GM18517 (cell line): Measurements from ENCODE around the gene SLC13A1.
A peak's percentile ranks its signal among the peaks of the same experiment; 100 is the strongest.

ENCODE experiments used
- ATAC-seq: cut with Tn5 transposase; IDR thresholded peaks from one replicate; pipeline ENCODE4 v1.9.1; 2021; ENCODE audit warnings: mild to moderate bottlenecking, moderate library complexity; ENCODE audit not compliant: unreplicated experiment

Gene SLC13A1

DNA sequence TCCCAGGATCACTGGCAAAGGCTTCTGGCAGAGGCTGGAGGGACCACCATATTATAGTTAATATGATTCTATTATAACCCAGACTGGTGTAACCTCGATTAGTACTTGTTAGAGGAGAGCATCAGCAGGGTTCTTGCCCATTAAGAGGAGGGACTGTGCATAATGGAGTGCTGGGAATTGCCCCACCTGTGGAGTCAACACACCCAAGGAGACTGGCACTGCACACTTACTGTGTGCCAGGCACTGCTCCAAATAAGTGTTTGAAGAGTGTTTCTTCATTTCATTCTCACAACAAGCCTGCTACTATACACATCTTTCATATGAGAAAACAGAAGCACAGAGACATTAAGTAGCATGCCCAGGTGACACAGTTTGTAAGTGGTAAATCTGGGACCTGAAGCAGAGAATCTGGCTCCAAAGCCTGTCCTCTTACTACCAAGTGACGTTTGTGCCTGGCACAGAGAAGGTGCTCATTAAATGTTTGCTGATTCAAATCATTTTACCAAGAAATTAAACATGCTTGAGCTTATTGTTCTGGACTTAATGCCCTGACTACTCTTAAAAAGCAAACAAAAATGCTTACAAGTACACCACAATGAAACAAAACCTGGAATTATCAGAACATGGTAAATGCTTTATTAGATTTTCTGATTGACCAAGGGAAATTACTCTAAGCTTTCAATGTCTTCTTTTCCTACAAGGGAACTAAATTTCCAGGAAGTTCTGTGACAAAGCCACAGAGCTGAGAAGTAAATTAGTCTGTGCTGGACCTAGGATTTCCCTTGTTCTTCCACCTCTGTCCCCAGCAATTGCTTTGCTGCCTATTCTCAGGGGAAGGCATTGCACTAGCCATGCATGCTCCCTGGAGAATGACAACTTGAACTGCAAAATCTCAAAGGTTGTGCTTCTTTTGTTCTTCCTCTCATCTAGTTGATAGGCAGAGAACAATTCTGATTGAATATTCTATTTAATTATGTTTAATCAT is 809 bp downstream of the SLC13A1 start:
- ATAC-seq: no peak

DNA sequence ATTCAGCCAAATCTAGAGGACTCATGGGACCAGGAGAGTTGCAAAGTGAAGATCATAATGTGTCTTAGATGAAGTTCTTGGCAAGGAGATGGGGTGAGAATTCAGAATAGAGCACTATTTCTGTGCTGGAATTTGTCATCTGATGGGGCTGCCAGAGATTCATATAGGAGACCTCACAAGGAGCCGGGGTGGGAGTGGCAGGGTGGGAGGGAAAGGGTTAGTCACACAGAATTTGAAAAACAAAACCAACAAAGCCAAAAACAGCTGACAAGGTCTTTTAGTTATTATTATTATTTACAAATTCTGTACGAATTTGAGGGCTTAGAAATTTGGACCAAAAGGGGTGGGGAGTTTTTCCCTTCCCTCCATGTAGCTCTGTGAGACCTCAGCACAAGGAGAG is 1.7 kb downstream of the SLC13A1 start:
- no peak for ATAC-seq

DNA sequence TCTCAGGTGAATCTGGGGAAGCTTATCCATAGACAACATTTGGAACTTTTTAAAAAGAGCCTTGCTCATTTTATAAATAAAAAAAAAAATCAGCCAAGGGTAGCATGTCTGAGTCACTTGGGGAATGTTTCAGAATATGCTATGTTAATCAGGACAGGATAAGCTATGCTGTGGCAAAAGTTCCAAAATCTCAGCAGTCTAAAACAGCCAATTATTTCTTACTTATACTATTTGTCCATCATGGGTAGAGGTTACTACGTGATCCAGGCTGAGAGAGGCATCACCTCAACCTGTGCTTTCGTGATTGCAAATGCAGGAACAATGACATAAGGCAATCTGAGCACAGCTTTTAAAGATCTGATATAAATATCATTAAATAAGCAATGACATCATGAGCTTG is 6.5 kb downstream of the SLC13A1 start:
- no peak for ATAC-seq

DNA sequence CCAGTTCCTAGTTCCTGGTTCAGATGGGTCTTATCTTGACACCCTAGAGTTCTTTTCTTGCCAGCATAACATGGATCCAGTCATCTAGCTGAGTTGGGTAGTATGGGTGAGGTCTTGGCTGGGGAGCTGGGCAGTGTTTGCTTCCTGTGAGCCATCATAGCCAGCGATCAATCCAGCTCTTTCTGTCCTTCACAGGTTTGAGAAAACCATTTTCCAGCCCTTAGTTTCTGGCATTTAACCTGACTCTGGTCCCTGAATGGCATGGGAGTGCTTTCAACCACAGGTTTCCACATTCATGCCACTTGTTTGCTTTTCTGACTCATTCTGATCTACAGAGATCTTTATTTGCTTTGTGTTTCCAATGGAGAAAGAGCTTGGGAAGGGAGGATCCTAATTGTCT is 8.6 kb downstream of the SLC13A1 start:
- ATAC-seq: no peak

DNA sequence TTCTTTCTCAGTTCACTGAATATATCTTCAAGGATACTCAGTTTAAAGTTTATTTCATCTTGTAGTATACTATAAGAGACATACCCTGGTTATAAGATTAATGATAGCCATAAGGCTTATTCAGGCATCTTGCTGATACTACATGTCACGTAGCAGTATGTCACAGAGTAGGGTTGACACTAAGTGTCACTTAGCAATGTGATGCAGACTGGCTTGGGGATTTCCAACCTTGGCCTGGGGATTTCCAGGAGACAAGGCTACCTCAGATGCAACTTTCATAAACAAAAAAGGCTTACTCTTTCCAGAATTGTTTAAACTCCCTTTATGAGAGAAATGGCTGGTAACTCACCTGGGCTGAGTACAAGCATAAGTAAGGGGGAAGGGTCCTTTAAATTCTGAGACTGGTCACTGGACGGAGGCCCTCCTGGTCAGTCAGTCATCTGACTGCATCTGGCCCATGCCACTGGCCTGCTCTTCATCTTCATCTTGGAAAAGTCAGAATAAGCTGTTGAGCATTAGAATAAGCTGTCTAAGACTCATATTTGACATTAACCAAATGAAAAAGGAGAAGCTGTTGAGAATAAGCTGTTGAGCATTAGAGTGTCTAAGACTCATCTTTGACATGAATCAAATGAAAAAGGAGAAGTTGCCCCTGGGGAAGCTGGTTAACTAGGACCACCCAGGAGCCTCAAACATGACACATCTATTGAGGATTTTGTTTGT is 9.5 kb downstream of the SLC13A1 start:
- peak; percentile 95 for ATAC-seq

DNA sequence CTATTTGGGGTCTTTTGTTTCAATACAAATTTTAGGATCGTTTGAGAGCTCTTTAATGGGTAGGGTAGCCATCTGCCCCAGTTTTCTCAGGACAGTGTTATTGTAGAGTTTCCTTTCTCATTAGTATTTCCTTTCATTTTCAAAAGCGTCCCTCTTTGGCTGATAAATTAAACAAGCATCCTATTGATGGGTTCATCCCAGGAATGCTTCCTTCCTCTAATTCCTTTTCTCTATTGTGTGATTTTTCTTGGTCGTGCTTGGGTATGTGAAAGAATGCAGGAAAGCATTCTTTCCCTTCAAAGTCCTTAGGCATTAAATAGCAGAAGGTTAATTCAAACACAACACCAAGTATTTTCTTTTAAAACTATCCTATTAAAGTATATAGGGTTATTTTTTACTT is 14.0 kb downstream of the SLC13A1 start:
- no peak for ATAC-seq

DNA sequence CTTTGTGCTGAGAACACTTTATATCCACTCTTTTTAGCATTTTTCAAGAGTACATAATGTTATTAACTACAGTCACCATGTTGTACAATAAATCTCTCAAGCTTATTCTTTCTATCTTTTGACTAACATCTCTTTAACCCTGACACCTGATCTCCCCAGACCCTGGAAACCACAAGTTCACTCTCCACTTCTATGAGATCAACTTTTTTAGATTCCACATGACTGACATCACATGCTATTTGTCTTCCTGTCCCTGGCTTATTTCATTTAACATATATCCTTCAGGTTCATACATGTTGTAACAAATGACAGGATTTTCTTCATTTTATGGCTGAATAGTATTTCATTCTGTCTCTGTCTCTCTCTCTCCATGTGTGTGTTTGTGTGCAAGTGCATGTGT is 15.5 kb downstream of the SLC13A1 start:
- ATAC-seq: no peak

DNA sequence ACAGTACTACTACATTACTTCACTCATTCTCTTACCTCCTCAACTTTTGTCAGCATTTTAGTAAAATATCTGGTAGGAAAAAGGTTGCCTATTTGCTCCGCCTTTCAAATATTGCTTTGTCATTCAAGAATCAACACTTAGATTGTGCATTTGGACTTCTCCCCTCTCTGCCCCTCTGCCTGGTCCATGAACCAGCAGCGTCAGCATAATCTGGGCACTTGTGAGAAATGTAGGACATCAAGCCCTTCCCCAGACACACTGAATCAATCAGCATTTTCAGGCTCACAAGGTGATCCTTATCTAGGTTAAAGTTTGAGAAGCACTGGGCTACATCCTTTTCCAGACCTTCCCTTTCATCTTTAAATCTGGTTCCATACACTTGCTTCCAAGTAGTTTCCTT is 16.3 kb downstream of the SLC13A1 start:
- ATAC-seq: no peak

DNA sequence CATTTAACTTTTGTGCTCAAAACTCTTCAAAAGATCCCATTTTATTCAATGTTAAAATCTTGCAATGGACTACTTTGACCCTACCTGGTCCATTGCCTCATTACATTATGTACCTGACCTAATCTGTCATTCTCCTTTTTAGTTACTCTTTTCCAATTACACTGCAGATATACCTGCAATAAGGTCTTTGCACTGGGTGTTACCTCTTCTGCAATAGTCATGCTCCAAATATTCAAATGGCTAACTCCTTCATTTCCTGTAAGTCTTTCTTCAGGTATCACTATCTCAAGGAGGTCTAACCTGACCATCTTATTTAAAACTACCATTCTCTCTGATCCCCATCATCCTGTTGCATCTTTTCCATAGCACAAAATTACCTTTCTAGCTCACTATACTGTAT is 22.3 kb downstream of the SLC13A1 start:
- ATAC-seq: no peak

DNA sequence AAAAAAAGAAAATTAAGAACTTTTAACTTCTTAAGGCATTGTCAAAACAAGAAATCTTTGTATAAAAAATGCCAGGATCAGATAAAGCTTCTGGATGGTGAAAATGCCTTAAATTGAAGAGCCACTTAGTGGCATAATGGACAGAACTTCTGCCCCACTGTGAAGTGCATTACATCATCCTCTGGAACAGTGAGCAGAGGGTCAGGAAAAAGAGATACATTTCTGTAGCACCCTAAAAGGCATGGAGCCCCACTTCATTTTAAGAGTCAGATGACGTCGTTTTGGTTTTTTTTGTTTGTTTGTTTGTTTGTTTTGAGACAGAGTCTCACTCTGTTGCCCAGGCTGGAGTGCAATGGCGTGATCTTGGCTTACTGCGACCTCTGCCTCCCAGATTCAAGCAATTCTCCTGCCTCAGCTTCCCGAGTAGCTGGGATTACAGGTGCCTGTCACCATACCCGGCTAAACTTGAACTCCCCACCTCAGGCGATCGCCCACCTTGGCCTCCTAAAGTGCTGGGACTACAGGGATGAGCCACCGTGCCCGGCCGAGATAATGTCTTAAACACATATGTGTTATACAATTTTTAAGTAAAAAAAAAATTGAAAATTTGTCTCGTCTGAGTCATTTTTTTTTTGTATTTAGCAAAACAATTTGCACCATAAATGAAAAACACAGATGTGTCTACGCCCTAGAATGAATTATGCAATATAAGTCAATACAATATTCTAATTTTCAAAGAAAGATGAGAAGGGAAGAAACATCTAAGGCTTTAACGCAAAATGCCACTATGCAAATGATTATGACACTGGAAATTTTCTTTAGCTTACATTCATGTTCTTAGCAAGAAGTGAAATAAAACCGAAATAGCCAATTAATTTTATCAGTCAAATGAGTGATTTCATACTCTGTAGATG is 29.2 kb downstream of the SLC13A1 start:
- ATAC-seq: no peak

DNA sequence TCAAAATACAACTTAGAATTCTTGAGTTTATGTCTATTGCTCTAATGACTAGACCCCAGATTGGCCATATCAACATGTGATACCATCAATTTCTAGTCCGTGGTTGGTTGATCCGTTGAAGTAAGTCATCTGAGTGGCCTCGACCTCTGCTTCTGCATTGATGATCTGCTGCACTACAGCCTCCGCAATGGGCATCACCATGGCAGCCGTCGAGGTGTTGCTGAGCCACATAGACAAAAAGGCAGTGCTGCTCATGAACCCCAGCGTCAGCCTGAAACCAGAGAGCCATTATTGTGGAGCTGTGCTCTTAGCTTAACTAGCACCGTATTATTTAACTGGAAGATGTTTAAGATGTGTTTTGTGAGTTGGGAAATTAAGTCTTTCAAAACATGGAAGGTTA is 30.7 kb downstream of the SLC13A1 start:
- ATAC-seq: no peak

DNA sequence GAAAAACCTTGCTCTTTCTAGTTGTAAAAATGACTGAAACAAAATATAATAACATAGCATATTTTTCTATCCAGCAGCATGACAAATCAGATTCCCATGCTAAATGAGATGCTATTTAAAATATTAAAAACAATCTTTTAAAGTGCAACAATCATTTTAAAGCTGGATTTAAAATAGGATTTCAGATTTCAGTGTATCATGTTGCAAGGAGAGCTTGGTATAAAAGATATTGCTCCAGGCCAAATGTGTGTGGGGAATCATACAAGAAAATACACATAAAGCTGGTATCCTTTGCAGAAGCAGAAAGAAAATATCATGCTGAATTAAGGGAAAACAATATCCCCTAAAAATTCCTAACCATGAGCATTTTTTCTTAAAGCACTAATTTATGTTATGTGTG is 42.2 kb downstream of the SLC13A1 start:
- ATAC-seq: no peak

DNA sequence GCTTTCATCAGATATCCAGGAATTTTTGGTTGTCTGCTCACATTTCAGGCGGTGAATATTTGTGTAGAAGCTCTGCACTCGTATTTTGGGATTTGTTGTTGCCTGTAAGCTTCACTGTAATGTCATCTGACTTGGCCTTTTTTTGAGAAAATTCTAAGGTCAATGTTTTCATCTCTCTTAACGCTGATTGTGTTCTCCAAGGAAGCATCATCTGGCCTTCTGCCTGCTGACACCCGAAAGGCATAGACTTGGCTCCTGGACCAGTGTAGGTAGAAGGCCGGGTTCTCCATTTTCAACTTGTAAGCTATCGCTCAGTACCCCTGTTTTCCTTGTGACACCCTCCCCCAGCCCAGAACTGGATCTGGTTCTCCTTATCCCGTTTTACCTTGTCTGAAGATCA is 44.2 kb downstream of the SLC13A1 start:
- no peak for ATAC-seq

DNA sequence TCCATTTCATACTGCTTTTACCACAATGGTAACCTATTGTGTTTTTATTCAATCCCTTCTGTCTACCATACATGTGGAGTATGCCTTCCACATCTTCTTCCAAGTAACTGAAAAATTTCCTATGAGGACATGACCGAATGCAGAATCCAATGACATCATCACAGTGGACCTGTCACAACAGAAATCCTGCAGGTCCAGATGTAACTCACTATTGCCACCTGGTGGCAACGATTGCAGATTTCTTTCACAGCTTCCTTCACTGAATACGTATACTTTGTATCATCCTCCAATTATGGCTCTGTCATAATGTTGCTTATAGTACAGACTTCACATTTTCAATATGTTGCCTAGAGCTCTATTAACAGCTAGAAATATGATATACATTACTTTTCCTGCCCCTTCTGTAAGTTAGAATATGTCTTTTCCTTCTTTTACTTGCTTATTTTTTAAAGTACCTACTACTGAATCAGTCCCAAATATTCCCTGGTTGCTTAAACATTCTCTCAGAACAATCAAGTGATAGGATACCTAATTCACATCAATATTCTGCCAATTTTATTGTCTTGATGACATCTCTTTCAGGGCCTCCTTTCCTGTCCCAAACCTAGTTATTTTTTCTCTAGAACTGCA is 45.4 kb downstream of the SLC13A1 start:
- ATAC-seq: peak; percentile 99

DNA sequence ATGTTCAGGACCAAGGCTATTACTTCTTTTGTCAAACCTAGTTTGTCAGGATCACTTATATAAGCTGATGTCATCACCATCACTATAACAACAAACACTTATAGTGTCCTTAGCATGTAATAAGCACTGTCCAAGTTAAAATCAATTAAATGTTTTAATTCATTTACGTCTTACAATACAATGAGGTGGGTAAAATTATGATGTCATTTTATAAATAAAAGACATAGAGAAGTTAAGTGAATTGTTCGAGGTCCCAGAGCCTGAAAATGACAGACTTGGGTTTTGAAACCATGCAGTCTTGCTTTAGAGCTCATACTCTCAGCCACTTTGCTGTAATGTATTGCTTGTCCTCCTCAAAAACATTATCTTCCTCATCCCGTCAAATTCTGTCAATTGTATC is 48.3 kb downstream of the SLC13A1 start:
- ATAC-seq: no peak

DNA sequence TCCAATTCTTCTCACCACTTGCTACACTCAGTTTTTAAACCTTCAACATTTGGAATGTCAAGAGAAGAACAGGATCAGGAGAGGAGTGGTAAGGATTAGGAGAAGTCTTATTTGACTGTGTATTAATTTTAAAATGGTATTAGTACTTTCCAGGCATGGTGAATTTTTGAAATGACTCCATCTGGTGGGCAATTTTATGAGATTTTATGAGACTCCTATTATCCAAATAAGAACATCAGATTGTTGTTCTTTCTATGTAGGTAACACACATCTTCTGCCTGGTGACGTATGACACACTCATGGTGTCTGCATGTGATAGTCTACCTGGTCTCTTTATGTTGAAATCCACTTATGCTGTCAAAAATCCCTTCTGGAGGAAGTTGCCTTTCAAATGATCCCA is 51.0 kb downstream of the SLC13A1 start:
- ATAC-seq: no peak

DNA sequence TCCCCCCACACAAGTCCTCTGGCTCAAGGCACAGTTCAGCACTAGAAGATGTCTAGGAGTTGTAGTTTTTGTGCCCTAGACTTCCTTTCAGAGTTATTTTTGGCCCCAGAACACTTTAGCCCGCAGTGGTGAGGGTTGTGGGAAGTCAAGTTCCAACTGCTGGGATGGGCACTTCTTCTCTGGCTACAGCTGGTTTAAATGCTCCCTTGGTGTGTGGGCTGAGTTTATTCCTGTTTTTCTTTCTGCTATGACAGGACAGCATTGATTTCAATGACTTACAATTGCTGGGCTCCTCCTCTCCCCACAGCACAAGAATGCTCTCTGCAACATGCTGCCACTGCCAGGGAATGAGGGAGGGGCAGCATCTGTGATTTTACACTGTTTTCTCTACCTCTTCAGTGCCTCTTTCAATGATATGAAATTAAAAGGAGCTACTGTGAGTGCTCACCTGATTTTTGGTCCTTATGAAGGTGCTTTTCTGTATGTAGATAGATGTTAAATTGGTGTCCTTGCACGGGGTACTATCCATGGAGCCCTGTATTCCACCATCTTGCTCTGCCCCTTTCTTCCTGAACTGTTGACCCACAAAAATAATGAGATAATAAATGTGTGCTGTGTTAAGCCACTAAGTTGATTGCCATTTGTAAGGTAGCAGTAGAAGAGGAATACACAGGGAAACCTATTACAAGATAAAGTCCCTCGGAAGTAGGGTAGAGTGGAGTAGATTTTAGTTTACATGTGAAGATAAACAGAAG is 56.3 kb downstream of the SLC13A1 start:
- ATAC-seq: no peak

DNA sequence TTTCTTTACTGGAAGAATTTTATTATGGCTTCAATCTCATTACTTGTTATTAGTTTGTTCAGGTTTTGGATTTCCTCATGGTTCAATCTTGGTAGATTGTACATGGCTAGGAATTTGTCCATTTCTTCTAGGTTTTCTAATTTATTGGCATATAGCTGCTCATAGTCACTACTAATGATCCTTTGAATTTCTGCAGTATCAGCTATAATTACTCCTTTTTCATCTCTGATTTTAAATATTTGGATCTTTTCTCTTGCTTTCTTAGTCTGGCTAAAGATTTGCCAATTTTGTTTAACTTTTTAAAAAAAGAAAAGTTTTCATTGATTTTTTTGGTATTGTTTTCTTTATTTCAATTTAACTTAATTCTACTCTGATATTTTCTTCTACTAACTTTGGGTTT is 59.2 kb downstream of the SLC13A1 start:
- ATAC-seq: no peak

DNA sequence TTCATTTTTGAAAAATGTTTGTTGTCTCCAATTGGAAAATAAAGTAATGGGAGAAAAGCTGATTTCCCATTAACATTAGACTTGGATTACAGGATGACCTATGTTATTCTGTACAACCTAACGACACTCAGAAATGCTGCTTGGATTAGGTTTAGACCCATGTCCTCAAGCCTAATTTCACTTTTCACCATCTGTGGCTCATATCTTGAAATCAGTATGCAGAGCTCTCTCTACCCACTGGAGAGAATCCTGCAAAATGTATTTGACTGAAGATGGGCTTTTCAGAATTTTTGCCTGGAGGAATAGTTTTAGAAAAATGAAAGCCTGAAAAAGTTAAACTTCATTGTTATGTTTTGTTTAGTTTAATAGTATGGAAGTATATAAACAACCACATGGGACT is 63.8 kb downstream of the SLC13A1 start:
- ATAC-seq: no peak

DNA sequence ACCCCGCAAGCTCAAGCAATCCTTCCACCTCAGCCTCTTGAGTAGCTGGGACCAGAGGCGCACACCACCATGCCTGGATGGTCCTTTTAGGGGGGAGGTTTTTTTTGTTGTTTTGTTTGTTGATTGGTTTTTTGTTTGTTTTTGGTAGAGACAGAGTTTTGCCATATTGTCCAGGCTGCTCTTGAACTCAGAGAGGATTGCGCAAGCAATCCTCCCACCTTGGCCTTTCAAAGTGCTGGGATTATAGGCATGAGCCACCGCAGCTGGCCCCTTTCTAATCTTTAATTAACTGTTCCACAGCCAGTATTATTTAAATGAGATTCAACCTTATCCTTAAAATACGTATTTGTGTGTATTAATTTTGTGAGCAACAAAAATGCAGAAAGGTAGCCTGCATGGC is 65.8 kb downstream of the SLC13A1 start:
- no peak for ATAC-seq
